HG02763 (cell line): ENCODE data around the gene ZNF559.

Experiments
- ATAC-seq: cut with Tn5 transposase; IDR thresholded peaks from one replicate; pipeline ENCODE4 v1.9.1; 2021; ENCODE audit warnings: mild to moderate bottlenecking, moderate library complexity; ENCODE audit not compliant: unreplicated experiment

ZNF559 gene

GRCh38 chr19:9352505-9352904, 28.5 kb downstream of the ZNF559 start:
- no peak for ATAC-seq

GRCh38 chr19:9353011-9353410, 29.0 kb downstream of the ZNF559 start:
- ATAC-seq, result no peak

GRCh38 chr19:9354651-9355050, 30.7 kb downstream of the ZNF559 start:
- no peak for ATAC-seq

GRCh38 chr19:9362905-9363304, 38.9 kb downstream of the ZNF559 start, which contains the start of gene ZNF177:
ZNF177 (plus strand) TSS chr19:9363013; CDS start chr19:9378312, 15,299 bp downstream.
- ATAC-seq, result no peak

GRCh38 chr19:9370738-9371619, 47.0 kb downstream of the ZNF559 start:
- ATAC-seq, result no peak

GRCh38 chr19:9381361-9381785, 57.4 kb downstream of the ZNF559 start:
- no peak for ATAC-seq
